SU-DHL-6 (cell line): ENCODE measurements around the gene NINL.
"Not testable (repeated sequence)": the region's sequence is repeated elsewhere in the genome, so short reads cannot be mapped to it uniquely, and the experiment has no call there.

ENCODE experiments used
- H2AFZ ChIP-seq: fragments of 200-600 bp; sonication (generic); 2 replicates; pipeline ENCODE4 v1.6.1; 2014; ENCODE audit warnings: low read depth, mild to moderate bottlenecking, moderate library complexity, mixed read lengths, antibody characterized with exemption, low read length; ENCODE audit not compliant: severe bottlenecking
- H3F3A ChIP-seq: fragments of 200-600 bp; shearing (Covaris generic); 2 replicates; pipeline ENCODE4 v1.6.0; 2016; ENCODE audit warnings: antibody characterized with exemption, mild to moderate bottlenecking; ENCODE audit not compliant: insufficient read depth
- H3K27ac ChIP-seq: fragments of 200-600 bp; sonication (generic); 2 replicates; pipeline ENCODE4 v1.5.1; 2016; ENCODE audit warnings: low read depth, mild to moderate bottlenecking, low read length, moderate library complexity, mixed read lengths
- H3K27me3 ChIP-seq: fragments of 200-600 bp; sonication (generic), shearing (Covaris generic); 2 replicates; pipeline ENCODE4 v1.6.0; 2014; ENCODE audit warnings: mild to moderate bottlenecking, low read length
- H3K36me3 ChIP-seq: fragments of 200-600 bp; sonication (generic); 2 replicates; pipeline ENCODE4 v1.6.1; 2014; ENCODE audit warnings: mild to moderate bottlenecking, low read length, mixed read lengths
- H3K4me2 ChIP-seq: fragments of 300-600, 200-600 bp; shearing (Covaris generic), sonication (generic); 2 replicates; pipeline ENCODE4 v1.6.0; 2014; ENCODE audit warnings: low read length, low read depth, mild to moderate bottlenecking; ENCODE audit not compliant: poor library complexity, severe bottlenecking
- H3K4me3 ChIP-seq: fragments of 200-600 bp; sonication (generic); 2 replicates; pipeline ENCODE4 v1.5.1; 2014; ENCODE audit warnings: antibody characterized with exemption, low read length, mild to moderate bottlenecking, mixed read lengths; ENCODE audit not compliant: insufficient read depth, poor library complexity, severe bottlenecking
- H3K79me2 ChIP-seq: fragments of 200-600 bp; sonication (generic); 2 replicates; pipeline ENCODE4 v1.6.1; 2014; ENCODE audit warnings: mild to moderate bottlenecking, low read length, moderate library complexity; ENCODE audit not compliant: insufficient read depth
- H3K9ac ChIP-seq: fragments of 200-600 bp; sonication (generic); 2 replicates; pipeline ENCODE4 v1.7.0; 2014; ENCODE audit warnings: mild to moderate bottlenecking, low read length
- H3K9me2 ChIP-seq: fragments of 200-600 bp; sonication (generic); replicated peaks from 2 replicates; pipeline ENCODE4 v1.6.1; 2014; ENCODE audit warnings: low read length; ENCODE audit not compliant: insufficient read depth
- H3K9me3 ChIP-seq: fragments of 200-600 bp; sonication (generic); 2 replicates; pipeline ENCODE4 v1.6.1; 2014; ENCODE audit warnings: low read length, mixed read lengths; ENCODE audit not compliant: insufficient read depth
- H4K20me1 ChIP-seq: fragments of 200-600 bp; sonication (generic); 2 replicates; pipeline ENCODE4 v1.6.1; 2014; ENCODE audit warnings: low read depth, mild to moderate bottlenecking, antibody characterized with exemption, low read length, moderate library complexity, mixed read lengths
- EZH2phosphoT487 ChIP-seq: fragments of 200-600 bp; sonication (generic), shearing (Covaris generic); conservative IDR thresholded peaks from 2 replicates; pipeline ENCODE4 v1.6.1; 2018; ENCODE audit warnings: mild to moderate bottlenecking, antibody characterized with exemption, low read length, moderate library complexity, mixed read lengths
- TF ChIP-seq, protein P1 (sequence below): fragments of 200-600 bp; sonication (generic); IDR thresholded peaks from one replicate; pipeline ENCODE4 v1.5.1; 2017; ENCODE audit warnings: antibody characterized with exemption, mild to moderate bottlenecking, low read length, moderate library complexity; ENCODE audit not compliant: insufficient read depth, poor library complexity, severe bottlenecking

NINL gene

DNA sequence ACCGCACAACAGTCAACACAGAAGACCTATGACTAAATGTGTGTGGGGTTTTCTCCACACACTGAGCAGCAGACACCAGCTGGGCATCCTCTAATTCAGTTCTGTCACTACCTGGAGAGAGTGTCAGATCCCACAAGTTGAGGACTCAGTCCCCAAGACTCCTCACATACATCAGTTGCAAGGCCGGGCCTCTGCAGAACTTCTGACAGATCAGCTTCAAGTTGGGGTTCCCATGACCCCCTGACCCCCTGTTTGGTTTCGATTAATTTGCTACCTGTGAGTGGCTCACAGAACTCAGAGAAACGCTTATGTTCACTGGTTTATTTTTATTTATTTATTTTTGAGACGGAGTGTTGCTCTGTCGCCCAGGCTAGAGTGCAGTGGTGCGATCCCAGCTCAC, 3.2 kb upstream of the NINL start:
- Histone ChIP-seq H3K79me2 (no peaks in the 10 kb centered on the region), H3K36me3 (no peaks in the 10 kb centered on the region), H3K9me2 (no peaks in the 10 kb centered on the region), H3K4me3 (no peak overlapping the region), H3F3A (no peaks in the 10 kb centered on the region), H4K20me1 (no peaks in the 10 kb centered on the region), H3K27me3 (no peaks in the 10 kb centered on the region), H3K27ac (no peak overlapping the region), H3K9me3 (no peaks in the 10 kb centered on the region), H3K9ac (no peak overlapping the region), H3K4me2 (no peak overlapping the region), H2AFZ (no peak overlapping the region)
- TF ChIP-seq, protein P1, sequence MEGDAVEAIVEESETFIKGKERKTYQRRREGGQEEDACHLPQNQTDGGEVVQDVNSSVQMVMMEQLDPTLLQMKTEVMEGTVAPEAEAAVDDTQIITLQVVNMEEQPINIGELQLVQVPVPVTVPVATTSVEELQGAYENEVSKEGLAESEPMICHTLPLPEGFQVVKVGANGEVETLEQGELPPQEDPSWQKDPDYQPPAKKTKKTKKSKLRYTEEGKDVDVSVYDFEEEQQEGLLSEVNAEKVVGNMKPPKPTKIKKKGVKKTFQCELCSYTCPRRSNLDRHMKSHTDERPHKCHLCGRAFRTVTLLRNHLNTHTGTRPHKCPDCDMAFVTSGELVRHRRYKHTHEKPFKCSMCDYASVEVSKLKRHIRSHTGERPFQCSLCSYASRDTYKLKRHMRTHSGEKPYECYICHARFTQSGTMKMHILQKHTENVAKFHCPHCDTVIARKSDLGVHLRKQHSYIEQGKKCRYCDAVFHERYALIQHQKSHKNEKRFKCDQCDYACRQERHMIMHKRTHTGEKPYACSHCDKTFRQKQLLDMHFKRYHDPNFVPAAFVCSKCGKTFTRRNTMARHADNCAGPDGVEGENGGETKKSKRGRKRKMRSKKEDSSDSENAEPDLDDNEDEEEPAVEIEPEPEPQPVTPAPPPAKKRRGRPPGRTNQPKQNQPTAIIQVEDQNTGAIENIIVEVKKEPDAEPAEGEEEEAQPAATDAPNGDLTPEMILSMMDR = no peak
- no peak for TF ChIP-seq EZH2phosphoT487

DNA sequence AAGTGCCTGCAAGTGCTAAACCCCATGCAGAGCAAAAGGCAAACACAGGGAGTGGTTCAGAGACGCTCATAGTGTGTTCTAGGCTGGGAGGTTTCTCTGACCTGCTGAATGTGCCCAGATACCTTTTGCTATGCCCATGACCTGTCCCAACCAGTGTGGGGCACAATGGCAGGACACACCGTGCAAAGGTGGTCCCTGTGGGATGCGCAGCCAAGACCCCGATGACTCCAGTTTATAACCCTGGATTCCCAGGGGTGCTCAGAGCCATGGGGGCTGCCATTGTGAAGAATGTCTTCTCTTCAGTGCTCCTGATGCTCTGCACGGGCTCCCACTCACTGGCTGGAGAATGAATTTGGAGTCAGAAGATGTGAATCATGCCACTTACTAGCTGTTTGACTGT, 2.2 kb upstream of the NINL start:
- Histone ChIP-seq H2AFZ (no peak overlapping the region), H3K9me2 (no peaks in the 10 kb centered on the region), H3F3A (no peaks in the 10 kb centered on the region), H3K9ac (no peak overlapping the region), H3K9me3 (no peaks in the 10 kb centered on the region), H3K36me3 (no peaks in the 10 kb centered on the region), H3K27ac (no peak overlapping the region), H3K4me3 (no peak overlapping the region), H4K20me1 (no peaks in the 10 kb centered on the region), H3K27me3 (no peaks in the 10 kb centered on the region), H3K79me2 (no peaks in the 10 kb centered on the region), H3K4me2 (no peak overlapping the region)
- no peak for TF ChIP-seq EZH2phosphoT487
- TF ChIP-seq, protein P1 = no peak

DNA sequence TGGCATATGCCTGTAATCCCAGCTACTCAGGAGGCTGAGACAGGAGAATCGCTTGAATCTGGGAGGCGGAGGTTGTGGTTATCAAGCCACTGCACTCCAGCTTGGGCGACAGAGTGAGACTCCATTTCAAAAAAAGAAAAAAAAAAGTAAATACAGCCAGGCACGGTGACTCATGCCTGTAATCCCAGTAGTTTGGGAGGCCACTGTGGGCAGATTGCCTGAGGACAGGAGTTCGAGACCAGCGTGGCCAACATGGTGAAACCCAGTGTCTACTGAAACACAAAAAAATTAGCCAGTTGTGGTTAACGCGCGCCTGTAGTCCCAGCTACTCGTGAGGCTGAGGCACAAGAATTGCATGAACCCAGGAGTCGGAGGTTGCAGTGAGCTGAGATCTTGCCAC, 1.5 kb upstream of the NINL start:
- no peak overlapping the region for H3K4me2 ChIP-seq
- no peak overlapping the region for H3K4me3 ChIP-seq

DNA sequence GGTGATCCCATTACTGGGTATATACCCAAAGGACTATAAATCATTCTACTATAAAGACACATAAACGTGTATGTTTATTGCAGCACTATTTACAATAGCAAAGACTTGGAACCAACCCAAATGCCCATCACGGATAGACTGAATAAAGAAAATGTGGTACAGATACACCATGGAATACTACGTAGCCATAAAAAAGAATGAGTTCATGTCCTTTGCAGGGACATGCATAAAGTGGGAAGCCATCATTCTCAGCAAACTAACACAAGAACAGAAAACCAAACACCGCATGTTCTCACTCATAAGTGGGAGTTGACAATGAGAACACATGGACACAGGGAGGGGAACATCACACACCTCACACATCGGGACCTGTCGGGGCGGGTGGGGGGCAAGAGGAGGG, 1.7 kb downstream of the NINL start:
- not testable (repeated sequence) for H3K27me3 ChIP-seq, H2AFZ ChIP-seq, H3K9me3 ChIP-seq, H3K27ac ChIP-seq, H3F3A ChIP-seq, H3K36me3 ChIP-seq, H4K20me1 ChIP-seq, H3K9me2 ChIP-seq, H3K9ac ChIP-seq, H3K4me3 ChIP-seq, H3K4me2 ChIP-seq, H3K79me2 ChIP-seq

More for the DNA sequence above, 1.5 kb upstream of the NINL start:
- H3K36me3 ChIP-seq = no peaks in the 10 kb centered on the region
- H3K27ac ChIP-seq = no peak overlapping the region
- TF ChIP-seq, protein P1 = no peak
- TF ChIP-seq EZH2phosphoT487 = no peak
- H2AFZ ChIP-seq = no peak overlapping the region
- H3F3A ChIP-seq = no peaks in the 10 kb centered on the region
- H3K79me2 ChIP-seq = no peaks in the 10 kb centered on the region
- H3K27me3 ChIP-seq = no peaks in the 10 kb centered on the region
- H3K9me2 ChIP-seq = no peaks in the 10 kb centered on the region
- no peaks in the 10 kb centered on the region for H3K9me3 ChIP-seq
- no peaks in the 10 kb centered on the region for H4K20me1 ChIP-seq
- no peak overlapping the region for H3K9ac ChIP-seq
